OCI-LY1 (cell line): Measurements from ENCODE around the gene SNCG.

Experiments used
- CTCF ChIP-seq: fragments of 200-600 bp; sonication (generic), shearing (Covaris generic); IDR thresholded peaks from 2 replicates; pipeline ENCODE4 v1.5.1; 2017; ENCODE audit warnings: mild to moderate bottlenecking, antibody characterized with exemption, low read length, moderate library complexity, mixed read lengths
- EZH2 ChIP-seq: fragments of 200-600 bp; sonication (generic), shearing (Covaris generic); IDR thresholded peaks from 2 replicates; pipeline ENCODE4 v1.8.0; 2017; ENCODE audit warnings: borderline replicate concordance, mixed run types, mild to moderate bottlenecking, antibody characterized with exemption, low read length, moderate library complexity, mixed read lengths

GRCh38 chr10:86956848-86957448, 1.5 kb upstream of the SNCG start:
- TF ChIP-seq CTCF = no peak
- no peak for TF ChIP-seq EZH2
